SK-N-SH treated with all-trans-retinoic acid at 6 μM for 48 hours (cell line): Measurements from ENCODE around the gene TRIM59.

Experiments used
- ESRRG ChIP-seq: fragments of 250-450 bp; sonication (Bioruptor Pico); IDR thresholded peaks from 2 replicates; pipeline ENCODE4 v1.6.1; 2021; ENCODE audit warnings: mild to moderate bottlenecking
- RARB ChIP-seq: fragments of 250-450 bp; sonication (Bioruptor Pico); IDR thresholded peaks from 2 replicates; pipeline ENCODE4 v1.8.0; 2021; ENCODE audit warnings: mild to moderate bottlenecking, moderate library complexity
- SNAI2 ChIP-seq: fragments of 250-450 bp; sonication (Bioruptor Pico); IDR thresholded peaks from 2 replicates; pipeline ENCODE4 v1.5.0; 2020; ENCODE audit warnings: mild to moderate bottlenecking, moderate library complexity

GRCh38 chr3:160437083-160437455 is 12.5 kb downstream of the TRIM59 start:
- TF ChIP-seq ESRRG (CRISPR knock-in tag) (no peak), RARB (CRISPR knock-in tag) (no peak), SNAI2 (CRISPR knock-in tag) (no peak)
